Measurements from ENCODE around the gene CRACR2B.

CRACR2B gene

DNA sequence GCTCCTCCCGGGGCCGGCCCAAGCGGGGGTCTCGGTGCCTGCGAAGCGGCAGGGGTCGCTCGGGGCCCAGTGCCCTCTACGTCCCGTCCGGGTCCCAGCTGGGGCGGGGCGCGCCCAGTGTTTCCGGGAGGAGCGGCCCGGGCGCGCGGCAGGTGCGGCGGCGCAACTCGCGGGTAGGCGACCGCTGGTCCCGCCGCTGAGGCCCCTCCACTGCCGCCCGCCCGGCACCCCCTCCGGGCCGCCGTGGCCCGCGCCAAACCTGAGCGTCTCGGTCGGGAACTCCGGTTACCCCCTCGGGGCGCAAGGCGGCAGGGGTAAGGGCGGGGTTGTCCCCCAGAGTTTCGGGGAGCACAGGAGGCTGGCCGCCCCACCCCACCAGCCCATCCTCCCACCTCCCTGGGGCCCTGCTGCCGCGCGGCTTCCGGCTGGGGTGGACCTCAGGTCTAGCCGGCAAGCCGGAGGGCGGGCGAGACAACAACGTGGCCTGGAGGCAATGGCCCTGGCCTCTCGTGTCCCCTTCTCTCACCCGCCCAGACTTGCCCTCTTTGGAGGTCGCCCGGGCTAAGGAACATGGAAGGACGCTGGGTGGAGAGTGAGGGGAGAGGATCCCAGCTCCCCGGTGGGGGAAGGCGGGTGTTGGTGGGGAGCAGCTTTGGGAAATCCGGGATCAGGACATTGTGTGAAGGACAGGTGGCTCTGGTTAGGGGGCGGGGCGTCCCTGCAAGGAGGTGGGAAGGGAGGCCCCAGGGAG lies 398 bp upstream of the CRACR2B start:
- no peak for DNase-seq

DNA sequence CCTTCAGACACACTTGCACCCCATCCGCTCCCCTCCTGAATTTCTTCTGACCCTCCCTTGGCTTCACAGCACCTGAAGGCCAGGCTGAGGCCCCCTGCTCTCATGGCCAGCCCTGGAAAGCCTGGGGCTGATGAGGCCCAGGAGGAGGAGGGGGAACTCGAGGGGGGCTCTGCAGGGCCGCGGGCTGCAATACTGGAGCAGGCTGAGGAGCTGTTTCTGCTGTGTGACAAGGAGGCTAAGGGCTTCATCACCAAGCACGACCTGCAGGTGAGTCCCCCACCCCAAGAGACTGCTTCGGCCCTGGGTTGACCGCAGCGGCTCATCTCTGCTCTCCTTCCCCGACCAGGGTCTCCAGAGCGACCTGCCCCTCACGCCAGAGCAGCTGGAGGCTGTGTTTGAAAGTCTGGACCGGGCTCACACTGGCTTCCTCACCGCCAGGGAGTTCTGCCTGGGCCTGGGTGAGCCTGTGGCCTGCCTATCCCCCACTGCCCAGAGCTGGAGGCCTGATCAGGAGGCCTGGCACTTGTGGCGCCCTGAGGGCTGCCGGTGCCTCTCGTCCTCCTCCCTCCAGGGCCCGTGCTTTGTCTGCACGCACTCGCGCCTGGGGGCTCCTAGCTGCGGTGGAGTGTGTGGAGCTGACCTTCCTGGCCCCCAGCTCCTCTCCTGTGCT lies 922 bp downstream of the CRACR2B start:
- DNase-seq, result no peak

DNA sequence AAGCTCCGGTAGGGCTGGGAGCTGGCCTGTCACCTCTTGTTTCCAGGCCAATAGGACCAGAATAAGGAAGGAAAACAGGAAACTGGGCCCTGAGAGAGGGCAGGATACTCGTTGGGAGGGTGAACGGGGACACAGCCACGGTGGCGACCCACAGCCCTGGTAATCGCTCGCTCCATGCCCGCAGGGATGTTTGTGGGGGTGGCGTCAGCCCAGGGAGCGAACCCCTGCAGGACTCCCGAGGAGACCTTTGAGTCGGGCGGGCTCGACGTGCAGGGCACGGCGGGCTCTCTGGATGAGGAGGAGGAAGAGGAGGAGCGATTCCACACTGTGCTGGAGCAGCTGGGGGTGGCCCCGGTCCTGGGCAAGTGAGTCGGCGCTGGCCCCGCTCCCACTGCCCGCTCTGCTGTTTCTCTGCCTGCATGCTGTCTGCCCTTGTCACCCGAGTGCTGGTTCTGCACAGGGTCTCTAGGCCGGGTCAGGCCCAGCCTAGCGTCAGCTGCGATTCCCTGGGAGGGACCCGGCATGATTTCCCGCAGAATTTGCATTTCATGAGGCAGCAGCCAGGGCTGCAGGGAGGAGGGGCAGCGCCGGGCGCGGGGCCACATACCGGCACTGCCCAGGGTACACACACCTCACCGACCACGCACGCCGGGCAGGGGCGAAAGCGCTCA lies 1.6 kb downstream of the CRACR2B start:
- no peak for DNase-seq

DNA sequence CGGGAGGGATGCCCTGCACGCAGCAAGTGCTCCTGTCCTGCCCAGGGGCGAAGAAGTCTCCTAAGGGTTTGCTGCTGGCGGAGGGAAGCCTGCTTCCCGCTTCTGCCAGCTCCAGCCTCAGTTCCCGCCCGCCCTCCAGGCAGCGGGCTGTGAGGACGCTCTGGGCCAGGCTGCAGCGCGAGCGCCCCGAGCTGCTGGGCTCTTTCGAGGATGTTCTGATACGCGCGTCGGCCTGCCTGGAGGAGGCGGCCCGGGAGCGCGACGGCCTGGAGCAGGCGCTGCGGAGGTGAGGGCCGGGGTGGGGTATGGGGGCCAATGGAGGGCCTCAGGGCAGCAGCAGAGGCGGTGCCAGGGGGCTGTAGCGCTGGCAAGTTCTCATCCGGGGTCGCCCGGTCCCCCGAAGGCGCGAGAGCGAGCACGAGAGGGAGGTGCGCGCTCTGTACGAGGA lies 2.2 kb downstream of the CRACR2B start:
- no peak for DNase-seq

DNA sequence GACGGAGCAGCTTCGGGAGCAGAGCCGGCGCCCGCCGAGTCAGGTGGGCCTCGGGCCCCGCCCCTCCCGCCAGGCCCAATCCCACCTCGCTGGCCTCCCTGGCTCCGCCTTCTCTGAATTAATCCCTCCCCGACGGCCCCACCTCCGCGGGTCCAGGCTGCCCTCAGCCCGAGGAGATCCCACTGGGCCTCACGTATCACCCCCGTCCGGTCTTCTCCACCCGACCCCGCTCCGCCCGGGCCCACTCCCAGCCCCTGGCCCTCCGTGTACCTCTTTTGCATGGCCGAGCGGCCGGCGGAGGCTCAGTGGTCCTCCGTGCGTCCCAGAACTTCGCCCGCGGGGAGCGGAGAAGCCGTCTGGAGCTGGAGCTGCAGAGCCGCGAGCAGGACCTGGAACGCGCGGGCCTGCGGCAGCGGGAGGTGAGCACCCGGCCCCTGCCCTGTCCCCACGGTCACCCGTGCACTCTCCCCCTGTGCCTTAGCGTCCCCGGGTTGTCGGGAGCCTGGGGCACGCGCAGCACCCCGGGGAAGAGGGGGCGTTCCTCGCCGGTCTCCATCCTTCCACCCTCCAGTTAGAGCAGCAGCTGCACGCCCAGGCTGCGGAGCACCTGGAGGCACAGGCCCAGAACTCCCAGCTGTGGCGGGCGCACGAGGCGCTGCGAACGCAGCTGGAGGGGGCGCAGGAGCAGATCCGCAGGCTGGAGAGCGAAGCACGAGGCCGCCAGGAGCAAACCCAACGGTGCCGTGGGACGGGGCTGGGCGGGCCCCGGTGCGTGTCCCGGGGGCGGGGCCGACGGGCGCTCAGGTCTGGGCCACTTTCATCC lies 2.8 kb downstream of the CRACR2B start:
- DNase-seq, result peak; percentile 47

DNA sequence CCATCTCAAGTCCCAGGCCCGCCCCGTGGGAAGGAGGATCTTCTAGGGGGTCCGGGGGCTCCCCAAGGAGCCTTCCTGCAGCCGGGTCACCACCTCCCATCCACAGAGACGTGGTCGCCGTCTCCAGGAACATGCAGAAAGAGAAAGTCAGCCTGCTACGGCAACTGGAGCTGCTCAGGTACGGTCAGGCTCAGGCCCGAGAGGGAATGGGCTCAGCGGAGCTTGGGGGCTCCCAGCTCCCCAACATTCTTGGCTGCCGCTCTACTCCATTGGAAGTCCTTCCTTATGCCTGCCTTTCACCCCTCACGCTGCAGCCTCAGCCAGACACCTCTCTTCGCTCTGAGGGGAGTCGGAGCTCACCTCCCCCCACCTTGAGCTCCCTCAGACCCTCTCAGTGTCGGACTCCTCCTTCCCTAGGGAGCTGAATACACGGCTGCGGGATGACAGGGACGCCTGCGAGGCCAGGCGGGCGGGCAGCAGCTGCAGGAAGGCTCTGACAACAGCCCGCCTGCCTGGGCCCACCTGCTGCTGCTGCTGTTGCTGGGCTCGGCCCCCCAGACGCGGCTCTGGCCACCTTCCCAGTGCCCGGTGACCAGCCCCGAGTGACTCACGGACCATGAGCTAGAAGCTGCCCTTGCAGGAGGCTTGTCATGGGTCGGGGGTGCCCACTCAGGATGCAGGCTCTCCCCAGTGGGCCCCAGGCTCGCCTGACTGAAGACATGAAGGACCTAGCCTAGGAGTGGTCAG lies 3.6 kb downstream of the CRACR2B start:
- no peak for DNase-seq

DNA sequence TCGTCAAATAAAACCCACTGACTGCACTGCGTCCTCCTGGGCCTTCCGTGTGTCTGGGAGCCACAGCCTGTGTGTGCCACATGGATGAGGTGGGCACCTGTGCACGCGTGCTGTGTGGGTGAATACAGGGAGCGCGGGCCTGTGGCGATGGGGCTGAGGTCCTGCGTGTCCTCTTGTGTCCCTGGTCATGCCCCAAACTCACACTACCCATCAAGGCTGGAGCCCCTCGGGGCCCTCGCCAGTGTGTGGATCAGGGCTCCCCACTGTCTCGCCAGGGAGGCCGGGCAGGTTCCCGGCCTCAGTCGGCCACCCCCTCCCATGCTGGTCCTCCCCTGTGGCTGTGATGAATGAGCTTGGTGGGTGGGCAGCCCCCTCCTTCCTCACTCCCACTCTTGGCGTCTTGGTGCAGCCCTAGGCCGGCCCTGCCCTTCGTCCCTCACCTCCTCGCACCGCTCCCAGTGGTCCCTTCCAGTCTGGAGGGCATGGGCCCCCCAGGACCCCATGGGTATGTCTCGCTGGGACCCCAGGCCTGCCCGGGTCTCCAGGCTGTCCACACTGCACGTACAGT lies 4.3 kb downstream of the CRACR2B start:
- DNase-seq, result no peak

DNA sequence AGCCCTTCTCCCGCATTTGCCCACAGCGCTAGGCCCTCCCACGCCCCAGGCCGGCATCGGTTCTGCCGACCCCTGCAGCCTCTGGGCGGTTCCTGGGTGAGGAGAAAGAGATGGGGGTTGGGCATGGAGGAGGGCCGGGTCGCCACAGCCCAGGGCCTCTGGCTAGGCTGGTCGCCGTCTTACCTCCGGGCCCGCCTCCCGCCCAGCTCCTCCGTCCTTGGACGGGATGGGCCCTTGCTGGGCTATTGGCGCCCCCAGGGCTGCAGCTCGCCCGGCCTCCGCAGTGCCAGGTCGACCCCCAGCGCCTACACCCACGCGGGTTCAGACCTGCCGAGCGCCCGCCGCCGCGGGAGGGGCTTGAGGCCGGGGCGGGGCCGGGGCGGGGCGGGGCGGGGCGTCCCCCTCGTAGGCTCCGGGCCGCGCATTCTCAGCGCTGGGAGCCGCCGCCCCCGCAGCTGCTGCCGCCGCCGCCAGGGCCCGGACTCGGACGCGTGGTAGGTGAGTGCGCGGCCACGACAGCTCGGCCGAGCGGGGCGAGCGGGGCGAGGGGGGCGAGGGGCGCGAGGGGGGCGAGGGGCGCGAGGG lies 4.9 kb downstream of the CRACR2B start, which contains the start of gene CD151:
Gene CD151 (plus strand): TSS at position 424 of the 585 bp plus-strand sequence. CDS start 3,118 bp downstream, outside the sequence.
- no peak for DNase-seq

DNA sequence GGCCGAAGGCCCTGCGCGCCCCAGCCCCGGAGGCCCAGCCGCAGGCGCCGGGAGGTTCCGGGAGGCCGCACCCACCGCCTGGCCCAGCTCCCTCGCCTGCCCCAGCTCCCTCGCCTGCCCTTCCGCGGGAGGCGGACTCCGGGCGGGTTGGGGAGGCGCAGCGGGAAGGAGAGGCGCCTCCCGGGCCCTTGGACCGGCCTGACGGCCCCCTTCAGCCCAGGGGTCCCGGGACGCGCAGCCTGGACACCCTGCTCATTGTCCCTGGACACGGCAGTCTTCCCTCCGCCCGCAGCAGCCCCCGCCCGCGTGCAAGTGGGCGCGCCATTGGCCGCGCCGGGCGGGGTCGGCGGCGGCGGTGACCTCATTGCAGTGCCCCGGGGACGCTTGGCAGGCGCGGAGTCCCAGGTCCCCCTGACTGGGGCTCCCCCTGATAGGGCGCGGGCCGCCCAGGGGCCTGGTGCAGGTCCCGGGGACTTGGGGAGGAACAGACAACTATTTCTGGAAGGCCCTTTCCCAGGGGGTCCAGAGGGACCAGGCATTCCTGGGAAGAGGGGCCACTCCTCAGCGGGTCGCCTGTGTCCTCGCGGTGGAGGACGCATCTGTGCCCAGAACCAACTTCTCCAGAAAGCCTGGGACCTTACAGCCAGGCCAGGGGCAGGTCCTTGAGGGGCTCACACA lies 5.5 kb downstream of the CRACR2B start:
- DNase-seq, result no peak

DNA sequence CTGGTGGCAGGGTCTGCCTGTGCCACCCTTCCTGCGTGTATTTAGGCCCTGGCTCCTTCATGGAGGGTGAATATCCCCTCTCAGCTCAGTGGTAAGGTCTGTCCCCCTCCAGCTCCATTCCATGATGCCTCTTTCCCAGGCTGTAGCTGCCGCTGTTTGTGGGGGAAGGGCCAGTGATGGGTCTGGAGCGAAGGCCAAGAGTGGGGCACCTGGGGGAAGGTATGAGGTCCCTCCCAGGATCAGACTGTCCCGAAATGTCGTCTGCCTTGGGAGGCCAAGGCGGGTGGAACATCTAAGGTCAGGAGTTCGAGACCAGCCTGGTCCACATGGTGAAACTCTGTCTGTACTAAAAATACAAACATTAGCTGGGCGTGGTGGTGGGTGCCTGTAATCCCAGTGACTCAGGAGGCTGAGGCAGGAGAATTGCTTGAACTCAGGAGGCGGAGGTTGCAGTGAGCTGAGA lies 6.2 kb downstream of the CRACR2B start:
- DNase-seq, result no peak

DNA sequence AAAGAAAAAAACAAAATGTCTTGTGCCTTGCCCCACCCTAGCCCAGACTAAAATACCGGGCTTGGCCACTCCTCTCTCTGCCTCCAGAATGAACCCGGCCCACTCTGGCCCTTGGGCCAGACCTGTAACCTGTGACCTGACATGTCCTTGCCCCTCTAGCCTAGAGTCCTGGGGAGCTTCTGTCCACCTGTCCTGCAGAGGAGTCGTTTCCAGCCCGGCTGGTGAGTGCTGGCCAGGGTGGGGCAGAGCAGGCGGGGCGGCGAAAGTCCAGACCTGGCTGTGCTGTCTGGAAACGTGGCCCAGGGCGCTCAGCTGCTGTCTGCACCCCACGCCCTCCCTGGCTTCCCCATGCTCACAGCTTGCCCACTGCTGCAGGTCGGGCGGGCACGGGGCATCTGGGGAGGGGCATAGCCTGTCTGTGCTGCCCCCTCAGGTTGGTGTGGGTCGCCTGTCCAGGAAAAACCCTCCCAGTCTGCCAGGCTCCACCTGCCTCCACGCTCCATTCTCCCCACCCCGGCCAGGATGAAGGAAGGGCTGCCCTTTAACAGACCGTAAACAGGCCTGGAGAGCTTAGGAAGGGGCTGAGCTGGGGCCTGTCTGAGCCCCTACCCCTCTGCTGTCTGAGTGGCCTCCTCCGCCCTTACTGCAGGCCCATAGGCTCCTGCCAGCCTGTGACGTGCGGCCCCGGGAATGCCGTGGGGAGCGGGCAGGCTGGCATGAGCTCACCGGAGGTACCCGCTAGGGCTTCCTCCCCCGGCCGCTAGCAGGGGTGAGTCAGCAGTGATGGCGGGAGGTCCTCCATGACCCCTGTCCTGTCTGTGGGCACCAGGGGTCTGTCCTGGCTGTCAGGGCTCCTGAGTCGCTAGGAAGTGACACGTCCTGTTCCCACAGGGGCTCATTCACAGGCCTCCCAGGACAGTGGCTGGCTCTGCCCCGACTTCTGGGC lies 6.9 kb downstream of the CRACR2B start:
- DNase-seq, result no peak

DNA sequence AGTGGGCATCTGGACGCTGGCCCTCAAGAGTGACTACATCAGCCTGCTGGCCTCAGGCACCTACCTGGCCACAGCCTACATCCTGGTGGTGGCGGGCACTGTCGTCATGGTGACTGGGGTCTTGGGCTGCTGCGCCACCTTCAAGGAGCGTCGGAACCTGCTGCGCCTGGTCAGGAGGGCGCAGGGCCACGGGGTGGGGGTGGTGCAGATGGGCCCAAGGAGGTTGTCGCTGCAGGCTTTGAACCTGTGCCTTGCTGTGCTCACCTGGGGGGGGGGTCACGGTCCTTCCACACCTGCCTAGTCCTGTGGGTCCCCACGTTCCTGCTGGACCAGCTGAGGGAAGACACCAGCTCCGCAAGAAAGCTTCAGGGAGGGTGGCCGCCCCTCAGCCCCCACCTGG lies 8.6 kb downstream of the CRACR2B start:
- DNase-seq, result no peak

DNA sequence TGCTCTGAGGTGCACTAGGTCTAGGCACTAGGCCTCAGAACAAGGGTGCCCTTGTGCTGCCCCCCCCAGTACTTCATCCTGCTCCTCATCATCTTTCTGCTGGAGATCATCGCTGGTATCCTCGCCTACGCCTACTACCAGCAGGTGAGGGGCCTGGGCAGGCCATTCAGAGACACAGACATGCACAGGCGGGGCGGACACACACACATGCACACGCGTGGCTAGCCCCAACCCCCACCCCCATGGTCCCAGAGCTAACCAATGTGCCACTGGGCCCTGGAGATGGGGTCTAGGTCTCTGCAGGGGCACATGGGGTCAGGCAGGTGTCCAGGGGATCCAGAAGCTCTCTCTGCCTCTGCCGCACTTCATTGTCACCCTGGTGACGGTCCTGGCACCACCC lies 9.0 kb downstream of the CRACR2B start:
- DNase-seq, result no peak

DNA sequence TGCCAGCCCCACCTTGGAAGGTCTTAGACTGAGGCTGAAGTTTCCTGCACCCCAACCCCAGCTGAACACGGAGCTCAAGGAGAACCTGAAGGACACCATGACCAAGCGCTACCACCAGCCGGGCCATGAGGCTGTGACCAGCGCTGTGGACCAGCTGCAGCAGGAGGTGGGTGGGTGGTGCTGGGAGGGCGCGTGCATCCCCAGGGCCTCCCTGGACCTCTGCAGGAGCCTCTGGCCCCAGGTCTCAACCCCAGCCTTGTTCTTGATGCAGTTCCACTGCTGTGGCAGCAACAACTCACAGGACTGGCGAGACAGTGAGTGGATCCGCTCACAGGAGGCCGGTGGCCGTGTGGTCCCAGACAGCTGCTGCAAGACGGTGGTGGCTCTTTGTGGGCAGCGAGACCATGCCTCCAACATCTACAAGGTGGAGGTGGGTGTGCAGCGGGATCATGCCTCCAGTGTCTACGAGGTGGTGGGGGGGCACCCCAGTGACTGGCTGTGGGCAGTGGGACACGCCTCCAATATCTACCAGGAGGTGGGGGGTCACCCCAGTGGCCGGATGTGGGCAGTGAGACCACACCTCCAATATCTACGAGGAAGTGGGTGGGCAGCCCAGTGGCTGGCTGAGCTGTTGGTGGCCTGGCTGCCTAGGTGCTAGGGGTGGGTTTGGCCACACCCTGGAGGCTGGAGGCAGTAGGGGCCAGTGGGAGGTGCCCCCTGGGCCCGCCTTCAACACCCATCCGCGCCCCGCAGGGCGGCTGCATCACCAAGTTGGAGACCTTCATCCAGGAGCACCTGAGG lies 9.7 kb downstream of the CRACR2B start:
- DNase-seq, result no peak

DNA sequence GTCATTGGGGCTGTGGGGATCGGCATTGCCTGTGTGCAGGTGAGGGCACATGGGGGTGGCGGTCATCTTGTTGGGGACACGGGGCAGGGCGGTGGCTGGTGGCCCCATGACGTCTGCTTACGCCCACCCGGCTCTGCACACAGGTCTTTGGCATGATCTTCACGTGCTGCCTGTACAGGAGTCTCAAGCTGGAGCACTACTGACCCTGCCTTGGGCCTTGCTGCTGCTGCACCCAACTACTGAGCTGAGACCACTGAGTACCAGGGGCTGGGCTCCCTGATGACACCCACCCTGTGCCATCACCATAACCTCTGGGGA lies 10.2 kb downstream of the CRACR2B start:
- DNase-seq, result no peak

DNA sequence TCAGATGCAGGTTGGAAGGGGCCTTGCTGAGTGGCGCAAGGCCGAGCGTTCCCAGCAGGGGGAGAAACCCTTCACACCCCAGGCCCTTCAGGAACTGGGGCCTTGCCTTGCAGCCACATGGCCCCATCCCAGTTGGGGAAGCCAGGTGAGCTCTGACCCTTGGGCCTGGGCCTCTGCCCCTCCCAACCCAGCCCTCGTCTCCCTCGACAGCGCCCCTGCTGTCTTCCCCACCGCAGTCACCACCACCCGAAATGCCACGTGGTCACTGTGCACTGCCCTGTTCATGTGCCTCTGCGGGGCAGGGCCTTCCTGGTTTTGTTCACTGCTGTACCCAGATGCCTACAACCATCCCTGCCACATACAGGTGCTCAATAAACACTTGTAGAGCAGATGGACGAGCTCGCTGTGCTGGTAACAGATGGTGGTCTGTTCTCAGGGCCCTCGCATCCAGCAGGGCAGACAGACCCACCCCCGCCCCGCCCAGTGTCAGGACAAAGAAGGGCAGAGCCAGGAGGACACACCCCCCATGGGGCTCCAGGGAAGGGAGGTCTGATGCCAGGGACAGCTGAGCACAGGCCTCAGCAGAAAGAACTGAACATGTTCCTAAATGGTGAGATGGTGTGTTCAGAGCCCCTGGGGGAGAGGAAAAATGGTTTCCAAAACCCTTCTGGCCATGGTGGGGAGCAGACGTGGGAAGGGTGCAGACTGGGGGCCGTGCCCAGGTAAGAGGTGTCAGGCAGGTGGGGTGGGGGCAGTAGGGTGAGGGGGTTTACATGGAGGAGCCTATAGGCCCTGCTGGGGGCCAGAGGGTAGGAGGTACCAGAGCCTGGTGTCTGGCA lies 10.9 kb downstream of the CRACR2B start:
- no peak for DNase-seq

DNA sequence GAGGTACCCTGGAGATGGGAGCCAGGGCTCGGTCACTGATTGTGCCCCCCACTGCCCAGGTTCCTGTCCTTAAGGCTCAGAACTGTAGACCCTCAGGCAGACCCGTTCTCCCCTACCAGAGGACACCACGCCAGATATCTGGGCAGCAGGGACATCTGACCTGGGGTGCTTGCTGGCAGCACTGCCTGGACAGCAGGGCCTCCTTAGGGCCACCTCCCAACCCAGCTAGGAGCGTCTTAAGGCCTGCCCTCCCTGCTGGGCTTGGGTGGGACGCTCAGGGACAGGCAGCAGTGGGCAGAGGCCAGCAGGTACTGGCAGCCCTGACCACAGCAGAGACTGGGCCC lies 11.5 kb downstream of the CRACR2B start:
- DNase-seq, result no peak
